Measurements from ENCODE around the gene FAM210A. TPM values are rescaled to one million over a fixed set of nuclear protein-coding genes. Genes with fewer than 3 reads are reported as not detected.

Gene FAM210A
- total RNA-seq, 2 experiments from 2014 or later = 23.1 to 30.6 TPM

DNA sequence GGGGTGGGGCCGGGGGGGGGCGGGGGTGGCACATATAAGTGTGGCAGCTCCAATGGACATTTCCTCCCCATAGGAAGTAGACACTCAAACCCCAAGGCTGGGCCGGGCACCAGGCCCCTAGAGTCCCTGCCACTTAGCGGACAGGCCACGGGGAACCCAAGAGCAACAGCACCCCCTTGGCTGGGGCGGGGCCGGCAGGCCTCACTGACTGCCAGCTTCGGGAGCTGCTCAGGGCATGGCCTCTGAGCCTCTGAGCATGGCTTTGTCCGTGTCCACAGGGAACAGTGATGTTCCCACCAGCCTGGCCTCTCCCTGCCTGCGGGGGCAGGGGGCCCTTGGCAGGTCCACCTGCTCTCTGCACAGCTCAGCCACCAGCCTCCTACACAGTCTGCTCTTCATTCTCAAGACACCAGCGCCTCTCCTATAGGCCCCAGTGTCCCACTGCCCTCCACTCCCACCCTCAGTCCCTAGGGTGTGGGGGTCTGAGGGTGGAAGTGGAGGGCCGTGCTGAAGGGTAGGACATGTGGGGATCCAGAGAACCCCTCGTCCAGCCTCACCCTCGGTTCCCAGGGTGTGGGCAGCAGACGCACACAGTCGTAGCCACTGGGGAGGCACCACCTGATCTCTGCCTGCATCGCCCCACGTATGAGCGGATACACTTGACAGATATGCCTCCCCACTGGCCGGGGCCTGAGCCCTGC is 106.7 kb downstream of the FAM210A start:
- H3K4me2 ChIP-seq (ENCODE audit: low read length) = no peak overlapping the region; the same call in 1 of the 2 replicates
- intact Hi-C loops (cut with micrococcal nuclease; ENCODE audit: unreplicated experiment) = loop anchor here (5.0 kb wide), 2 partner anchors 103 to 152 kb away; no protein-coding TSS in a partner anchor

DNA sequence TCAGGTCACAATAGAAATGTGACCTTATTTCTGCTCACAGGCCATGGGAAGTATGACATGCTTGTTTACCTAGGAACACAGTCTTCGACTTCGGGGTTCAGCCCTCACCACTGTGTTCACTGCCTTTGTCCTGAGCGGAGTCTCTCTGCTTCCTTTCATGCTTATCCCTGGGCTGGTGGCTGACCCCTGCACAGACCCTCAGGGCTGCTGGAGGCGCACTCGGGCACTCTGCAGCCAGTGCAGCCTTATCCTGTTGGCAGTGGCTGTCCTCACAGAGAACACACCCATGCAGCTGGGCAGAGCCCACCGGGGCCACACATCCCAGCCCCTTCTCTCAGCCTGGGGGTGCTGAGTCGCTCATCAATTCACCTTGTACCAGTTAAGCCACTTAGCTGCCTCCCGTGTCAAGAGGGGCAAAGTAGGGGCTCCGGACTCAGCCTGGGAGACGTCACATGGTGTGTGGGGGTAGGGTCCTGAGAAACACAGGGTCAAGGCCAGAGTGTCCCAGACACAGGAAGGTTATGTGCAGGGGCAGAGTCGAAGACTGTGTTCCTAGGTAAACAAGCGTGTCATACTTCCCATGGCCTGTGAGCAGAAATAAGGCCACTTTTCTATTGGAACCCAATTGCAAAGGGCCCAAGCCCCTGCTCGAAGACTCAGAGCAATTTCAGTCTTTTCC is 107.5 kb downstream of the FAM210A start:
- H3K4me3 ChIP-seq (ENCODE audit: low read depth, low read length, poor library complexity, severe bottlenecking) = no peak overlapping the region
- DNase-seq (ENCODE audit: low spot score) = no peak
- ChIA-PET CTCF (ENCODE audit: unreplicated experiment) (no interaction called here), POLR2A (no interaction called here)
- no peaks in the 10 kb centered on the region for H4K20me1 ChIP-seq (ENCODE audit: insufficient read depth, low read length)
- intact Hi-C loops (cut with micrococcal nuclease; ENCODE audit: unreplicated experiment) = loop anchor here (5.0 kb wide), 2 partner anchors 103 to 152 kb away; no protein-coding TSS in a partner anchor
- H2AFZ ChIP-seq (ENCODE audit: low read length) = no peak overlapping the region
- peaks cover 34% of the 10 kb centered on the region; the same call in 1 of the 2 replicates for H3K36me3 ChIP-seq (ENCODE audit: insufficient read depth, low read length)
- no TSS peak for BruUV-seq (replicated peaks)
- peaks cover 46% of the 10 kb centered on the region for H3K4me1 ChIP-seq (ENCODE audit: insufficient read depth, low read length, poor library complexity, severe bottlenecking)
- TF ChIP-seq, protein P1, sequence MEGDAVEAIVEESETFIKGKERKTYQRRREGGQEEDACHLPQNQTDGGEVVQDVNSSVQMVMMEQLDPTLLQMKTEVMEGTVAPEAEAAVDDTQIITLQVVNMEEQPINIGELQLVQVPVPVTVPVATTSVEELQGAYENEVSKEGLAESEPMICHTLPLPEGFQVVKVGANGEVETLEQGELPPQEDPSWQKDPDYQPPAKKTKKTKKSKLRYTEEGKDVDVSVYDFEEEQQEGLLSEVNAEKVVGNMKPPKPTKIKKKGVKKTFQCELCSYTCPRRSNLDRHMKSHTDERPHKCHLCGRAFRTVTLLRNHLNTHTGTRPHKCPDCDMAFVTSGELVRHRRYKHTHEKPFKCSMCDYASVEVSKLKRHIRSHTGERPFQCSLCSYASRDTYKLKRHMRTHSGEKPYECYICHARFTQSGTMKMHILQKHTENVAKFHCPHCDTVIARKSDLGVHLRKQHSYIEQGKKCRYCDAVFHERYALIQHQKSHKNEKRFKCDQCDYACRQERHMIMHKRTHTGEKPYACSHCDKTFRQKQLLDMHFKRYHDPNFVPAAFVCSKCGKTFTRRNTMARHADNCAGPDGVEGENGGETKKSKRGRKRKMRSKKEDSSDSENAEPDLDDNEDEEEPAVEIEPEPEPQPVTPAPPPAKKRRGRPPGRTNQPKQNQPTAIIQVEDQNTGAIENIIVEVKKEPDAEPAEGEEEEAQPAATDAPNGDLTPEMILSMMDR (conservative IDR thresholded peaks at IDR 0.05; ENCODE audit: low read length) = no peak
- no peak for TF ChIP-seq EZH2phosphoT487 (IDR thresholded peaks at IDR 0.05; ENCODE audit: borderline replicate concordance, low read depth, low read length)
- H3K79me2 ChIP-seq (ENCODE audit: insufficient read depth, low read depth, low read length) = peaks cover 52% of the 10 kb centered on the region
- no peaks in the 10 kb centered on the region for H3K9me2 ChIP-seq (ENCODE audit: insufficient read depth, low read length)
- no peak overlapping the region for H3K27ac ChIP-seq (ENCODE audit: low read depth, low read length, poor library complexity, severe bottlenecking)
- H3K4me2 ChIP-seq (ENCODE audit: low read length) = peak overlapping the region; percentile 99; the same call in 1 of the 2 replicates
- no peaks in the 10 kb centered on the region for H3K9me3 ChIP-seq (ENCODE audit: low read length)

More for the DNA sequence above, 106.7 kb downstream of the FAM210A start:
- no peak for DNase-seq (ENCODE audit: low spot score)
- TF ChIP-seq EZH2phosphoT487 (IDR thresholded peaks at IDR 0.05; ENCODE audit: borderline replicate concordance, low read depth, low read length) = no peak
- TF ChIP-seq, protein P1 (conservative IDR thresholded peaks at IDR 0.05; ENCODE audit: low read length) = no peak
- Histone ChIP-seq H3K9me3 (ENCODE audit: low read length) (no peaks in the 10 kb centered on the region), H3K79me2 (ENCODE audit: insufficient read depth, low read depth, low read length) (peaks cover 45% of the 10 kb centered on the region), H3K36me3 (ENCODE audit: insufficient read depth, low read length) (peaks cover 36% of the 10 kb centered on the region; the same call in 1 of the 2 replicates), H3K9me2 (ENCODE audit: insufficient read depth, low read length) (no peaks in the 10 kb centered on the region), H3K27ac (ENCODE audit: low read depth, low read length, poor library complexity, severe bottlenecking) (no peak overlapping the region), H4K20me1 (ENCODE audit: insufficient read depth, low read length) (no peaks in the 10 kb centered on the region), H2AFZ (ENCODE audit: low read length) (no peak overlapping the region), H3K4me1 (ENCODE audit: insufficient read depth, low read length, poor library complexity, severe bottlenecking) (peaks cover 43% of the 10 kb centered on the region), H3K4me3 (ENCODE audit: low read depth, low read length, poor library complexity, severe bottlenecking) (no peak overlapping the region)
- no TSS peak for BruUV-seq (replicated peaks)
- ChIA-PET POLR2A (no interaction called here), CTCF (ENCODE audit: unreplicated experiment) (no interaction called here)
